GM19238 (cell line): ENCODE measurements around the gene ARHGEF17.

Source experiments
- DNase-seq: peaks from one replicate; pipeline ENCODE4 v3.0.0; 2011; ENCODE audit warnings: low spot score; ENCODE audit not compliant: insufficient read length

Gene ARHGEF17

GRCh38 chr11:73350908-73351636, 43.0 kb downstream of the ARHGEF17 start:
- DNase-seq = peak; percentile 88

GRCh38 chr11:73353422-73353821, 45.3 kb downstream of the ARHGEF17 start:
- DNase-seq = no peak

GRCh38 chr11:73355109-73355508, 47.0 kb downstream of the ARHGEF17 start:
- no peak for DNase-seq

GRCh38 chr11:73356979-73357860, 49.1 kb downstream of the ARHGEF17 start:
- DNase-seq = no peak

- DNase-seq = no peak
Measured at GRCh38 chr11:73358071-73358470, 50.0 kb downstream of the ARHGEF17 start.

GRCh38 chr11:73359341-73359740, 51.3 kb downstream of the ARHGEF17 start:
- DNase-seq = no peak

- peak; percentile 57 for DNase-seq
Measured at GRCh38 chr11:73359930-73360742, 52.1 kb downstream of the ARHGEF17 start.

GRCh38 chr11:73360743-73361369, 52.8 kb downstream of the ARHGEF17 start:
- no peak for DNase-seq

GRCh38 chr11:73361953-73362776, 54.1 kb downstream of the ARHGEF17 start:
- DNase-seq = no peak

- DNase-seq = no peak
Measured at GRCh38 chr11:73363147-73363546, 55.1 kb downstream of the ARHGEF17 start.

GRCh38 chr11:73365352-73366264, 57.5 kb downstream of the ARHGEF17 start:
- no peak for DNase-seq

GRCh38 chr11:73366265-73366610, 58.2 kb downstream of the ARHGEF17 start:
- DNase-seq = no peak

- no peak for DNase-seq
Measured at GRCh38 chr11:73366953-73367352, 58.9 kb downstream of the ARHGEF17 start.

- DNase-seq = no peak
Measured at GRCh38 chr11:73367482-73368024, 59.5 kb downstream of the ARHGEF17 start.

- no peak for DNase-seq
Measured at GRCh38 chr11:73372375-73372993, 64.4 kb downstream of the ARHGEF17 start.

- no peak for DNase-seq
Measured at GRCh38 chr11:73374151-73374550, 66.1 kb downstream of the ARHGEF17 start.

- DNase-seq = no peak
Measured at GRCh38 chr11:73375830-73376159, 67.7 kb downstream of the ARHGEF17 start.

- DNase-seq = peak; percentile 99
Measured at GRCh38 chr11:73376160-73376802, 68.2 kb downstream of the ARHGEF17 start, which contains the start of gene RELT. RELT (plus strand) TSS chr11:73376399; CDS start chr11:73389137, 12,738 bp downstream.
